Gastrocnemius medialis (tissue), 4 donors: ENCODE results near the gene SFMBT1.

ENCODE experiments used
- POLR2A ChIP-seq, 2 donors: fragments of 450-650 bp; IDR thresholded peaks; one replicate each; pipeline ENCODE4 v1.6.1; 2017; ENCODE audit warnings: antibody characterized with exemption in 2 of 2, mild to moderate bottlenecking in 2 of 2, moderate library complexity in 2 of 2
- TF ChIP-seq, protein P1 (sequence below), 5 experiments: fragments of 450-650 bp in 3 of 5; fragments of 200-600 bp in 2 of 5; sonication (generic) in 2 of 5; IDR thresholded peaks in 4 of 5; conservative IDR thresholded peaks in 1 of 5; 1 replicate in 4 of 5; 2 replicates in 1 of 5; pipeline ENCODE4 v1.5.1; 2016 to 2019; ENCODE audit warnings: antibody characterized with exemption in 5 of 5, mild to moderate bottlenecking in 3 of 5, moderate library complexity in 3 of 5

DNA sequence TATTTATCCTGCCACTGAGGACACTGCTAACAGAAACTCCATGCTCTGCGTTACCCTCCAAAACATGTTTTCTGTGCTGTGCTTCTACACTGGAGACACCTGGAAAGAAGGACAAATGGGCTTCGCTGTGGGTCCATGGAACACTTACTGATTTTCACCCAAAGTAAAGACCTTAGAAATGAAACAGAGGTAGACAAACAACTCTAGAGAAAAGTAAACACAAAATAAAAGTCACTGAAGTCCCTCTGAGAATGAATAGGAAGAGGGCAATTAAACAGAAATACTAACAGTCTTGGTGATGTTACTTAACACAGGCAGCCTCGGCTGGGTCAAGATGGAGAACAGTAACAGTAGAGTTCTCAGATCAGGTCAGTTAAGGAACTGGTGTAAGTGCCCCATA lies 141.9 kb downstream of the SFMBT1 start:
- TF ChIP-seq, protein P1, sequence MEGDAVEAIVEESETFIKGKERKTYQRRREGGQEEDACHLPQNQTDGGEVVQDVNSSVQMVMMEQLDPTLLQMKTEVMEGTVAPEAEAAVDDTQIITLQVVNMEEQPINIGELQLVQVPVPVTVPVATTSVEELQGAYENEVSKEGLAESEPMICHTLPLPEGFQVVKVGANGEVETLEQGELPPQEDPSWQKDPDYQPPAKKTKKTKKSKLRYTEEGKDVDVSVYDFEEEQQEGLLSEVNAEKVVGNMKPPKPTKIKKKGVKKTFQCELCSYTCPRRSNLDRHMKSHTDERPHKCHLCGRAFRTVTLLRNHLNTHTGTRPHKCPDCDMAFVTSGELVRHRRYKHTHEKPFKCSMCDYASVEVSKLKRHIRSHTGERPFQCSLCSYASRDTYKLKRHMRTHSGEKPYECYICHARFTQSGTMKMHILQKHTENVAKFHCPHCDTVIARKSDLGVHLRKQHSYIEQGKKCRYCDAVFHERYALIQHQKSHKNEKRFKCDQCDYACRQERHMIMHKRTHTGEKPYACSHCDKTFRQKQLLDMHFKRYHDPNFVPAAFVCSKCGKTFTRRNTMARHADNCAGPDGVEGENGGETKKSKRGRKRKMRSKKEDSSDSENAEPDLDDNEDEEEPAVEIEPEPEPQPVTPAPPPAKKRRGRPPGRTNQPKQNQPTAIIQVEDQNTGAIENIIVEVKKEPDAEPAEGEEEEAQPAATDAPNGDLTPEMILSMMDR (IDR thresholded peaks at IDR 0.05 in 4 of 5, conservative IDR thresholded peaks at IDR 0.05 in 1 of 5) = no peak
- no peak for TF ChIP-seq POLR2A (IDR thresholded peaks at IDR 0.05)
